Activated CD8-positive, alpha-beta T cell treated with anti-CD3 and anti-CD28 coated beads for 36 hours (primary cell): Measurements from ENCODE around the gene SMIM3. TPM values are rescaled to one million over a fixed set of nuclear protein-coding genes. Genes with fewer than 3 reads are reported as not detected.

ENCODE experiments used
- ATAC-seq: fragments of 200-7000 bp; cut with Tn5 transposase; one replicate; pipeline ENCODE4 v1.10.0; 2021; ENCODE audit warnings: mild to moderate bottlenecking, moderate library complexity
- CTCF ChIA-PET: fragments of 350-600 bp; sonication (Branson Sonifier 250); formaldehyde crosslinking; loops from one replicate; lab custom pipeline; 2021; ENCODE audit warnings: antibody characterized with exemption; lab: Charles Lee
- POLR2A ChIA-PET: fragments of 350-600 bp; sonication (Branson Sonifier 250); formaldehyde crosslinking; loops from one replicate; lab custom pipeline; 2021; ENCODE audit warnings: antibody characterized with exemption; lab: Charles Lee
- DNase-seq: peaks from one replicate; pipeline ENCODE4 v3.0.0-alpha.2; 2020
- H3K27ac Mint-ChIP-seq: one replicate; pipeline ENCODE4 v1.8.0; 2021; ENCODE audit warnings: mild to moderate bottlenecking, mixed read lengths
- H3K27me3 Mint-ChIP-seq: one replicate; pipeline ENCODE4 v1.8.0; 2021; ENCODE audit warnings: mixed read lengths
- H3K36me3 Mint-ChIP-seq: one replicate; pipeline ENCODE4 v1.8.0; 2021; ENCODE audit warnings: low read depth, mixed read lengths
- H3K4me1 Mint-ChIP-seq: one replicate; pipeline ENCODE4 v1.8.0; 2021; ENCODE audit warnings: low read depth, mixed read lengths
- H3K4me3 Mint-ChIP-seq: one replicate; pipeline ENCODE4 v1.8.0; 2021; ENCODE audit warnings: mild to moderate bottlenecking, moderate library complexity, mixed read lengths
- H3K9me3 Mint-ChIP-seq: one replicate; pipeline ENCODE4 v1.8.0; 2021; ENCODE audit warnings: mixed read lengths
- intact Hi-C: fragments of 100-400 bp; cut with micrococcal nuclease; formaldehyde crosslinking; loops from one replicate; pipeline ENCODE4 v1.10.0; 2022
- total RNA-seq, 2 experiments: library from RNA; stranded (reverse); gene quantifications; one replicate each; pipeline ENCODE4 v1.2.3, GENCODE V29; 2021
- TF ChIP-seq, protein P1 (sequence below): fragments of 200-600 bp; IDR thresholded peaks from one replicate; pipeline ENCODE4 v1.8.0; 2022; ENCODE audit warnings: antibody characterized with exemption, mild to moderate bottlenecking

SMIM3 gene
- total RNA-seq, 2 experiments from 2014 or later = 8.6 to 8.8 TPM

DNA sequence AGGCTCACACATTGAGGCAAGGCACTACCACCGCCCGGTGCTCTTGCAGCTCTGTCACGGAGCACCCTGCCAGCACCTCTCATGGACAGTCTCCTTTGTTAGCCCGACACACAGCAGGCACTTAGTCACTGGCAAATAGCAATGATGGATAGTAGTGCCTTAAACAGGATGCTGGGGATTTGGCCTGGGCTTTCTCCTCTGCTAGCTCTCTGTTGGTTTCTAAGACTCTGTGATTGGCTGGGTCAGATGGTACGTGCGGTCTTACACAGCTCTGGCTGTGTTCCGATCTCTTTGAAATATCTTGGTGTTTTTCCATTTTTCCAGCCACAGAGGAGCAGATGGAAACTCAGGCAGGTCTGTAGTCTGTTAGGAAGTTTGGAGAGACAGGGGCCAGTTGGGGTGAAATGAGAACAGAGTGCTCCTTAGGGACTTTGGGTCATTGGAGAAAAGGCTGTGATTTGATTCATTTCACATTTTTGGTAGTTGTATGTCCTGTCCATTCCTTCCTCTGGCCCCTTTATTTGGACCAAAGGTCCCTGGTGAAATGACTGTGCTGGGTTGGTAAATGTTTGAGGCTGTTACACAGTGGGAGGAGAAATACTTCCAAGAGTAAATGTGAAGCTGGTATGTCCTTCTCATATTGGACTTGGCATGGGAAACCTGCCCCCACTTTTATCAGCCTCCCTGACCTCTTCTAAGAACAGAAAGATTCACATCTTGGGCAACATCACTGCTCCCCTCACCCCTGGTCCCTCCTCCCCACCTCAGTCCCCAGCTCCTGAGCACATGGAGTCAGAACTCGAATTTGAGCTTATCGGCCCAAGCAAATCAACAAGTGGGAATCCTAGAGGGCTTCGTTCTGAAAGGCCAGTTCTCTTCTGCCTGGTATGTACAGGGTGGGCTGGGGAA is 3.4 kb downstream of the SMIM3 start:
- no peaks in the 10 kb centered on the region for H3K27me3 Mint-ChIP-seq
- H3K4me3 Mint-ChIP-seq = no peak overlapping the region
- ChIA-PET POLR2A (interaction anchor here (0.9 to 3.4 kb wide), 6 partner anchors 8 to 88 kb away, joined by 3 to 17 read pairs (median 4); partner anchors contain the start of genes DCTN4, IRGM and RBM22), CTCF (interaction anchor here (0.7 to 4.2 kb wide), 8 partner anchors 9 to 83 kb away, joined by 3 to 29 read pairs (median 11); partner anchors contain the start of genes IRGM and RBM22)
- TF ChIP-seq, protein P1, sequence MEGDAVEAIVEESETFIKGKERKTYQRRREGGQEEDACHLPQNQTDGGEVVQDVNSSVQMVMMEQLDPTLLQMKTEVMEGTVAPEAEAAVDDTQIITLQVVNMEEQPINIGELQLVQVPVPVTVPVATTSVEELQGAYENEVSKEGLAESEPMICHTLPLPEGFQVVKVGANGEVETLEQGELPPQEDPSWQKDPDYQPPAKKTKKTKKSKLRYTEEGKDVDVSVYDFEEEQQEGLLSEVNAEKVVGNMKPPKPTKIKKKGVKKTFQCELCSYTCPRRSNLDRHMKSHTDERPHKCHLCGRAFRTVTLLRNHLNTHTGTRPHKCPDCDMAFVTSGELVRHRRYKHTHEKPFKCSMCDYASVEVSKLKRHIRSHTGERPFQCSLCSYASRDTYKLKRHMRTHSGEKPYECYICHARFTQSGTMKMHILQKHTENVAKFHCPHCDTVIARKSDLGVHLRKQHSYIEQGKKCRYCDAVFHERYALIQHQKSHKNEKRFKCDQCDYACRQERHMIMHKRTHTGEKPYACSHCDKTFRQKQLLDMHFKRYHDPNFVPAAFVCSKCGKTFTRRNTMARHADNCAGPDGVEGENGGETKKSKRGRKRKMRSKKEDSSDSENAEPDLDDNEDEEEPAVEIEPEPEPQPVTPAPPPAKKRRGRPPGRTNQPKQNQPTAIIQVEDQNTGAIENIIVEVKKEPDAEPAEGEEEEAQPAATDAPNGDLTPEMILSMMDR = no peak
- H3K36me3 Mint-ChIP-seq = peaks cover 10% of the 10 kb centered on the region
- ATAC-seq (no peak), DNase-seq (no peak)
- peaks cover 6% of the 10 kb centered on the region for H3K9me3 Mint-ChIP-seq
- H3K4me1 Mint-ChIP-seq = peaks cover 79% of the 10 kb centered on the region
- H3K27ac Mint-ChIP-seq = peak overlapping the region; percentile 88
- intact Hi-C loops = loop anchor here (5.0 to 10.0 kb wide), 2 partner anchors 80 to 217 kb away; partner anchors contain the start of gene RBM22

DNA sequence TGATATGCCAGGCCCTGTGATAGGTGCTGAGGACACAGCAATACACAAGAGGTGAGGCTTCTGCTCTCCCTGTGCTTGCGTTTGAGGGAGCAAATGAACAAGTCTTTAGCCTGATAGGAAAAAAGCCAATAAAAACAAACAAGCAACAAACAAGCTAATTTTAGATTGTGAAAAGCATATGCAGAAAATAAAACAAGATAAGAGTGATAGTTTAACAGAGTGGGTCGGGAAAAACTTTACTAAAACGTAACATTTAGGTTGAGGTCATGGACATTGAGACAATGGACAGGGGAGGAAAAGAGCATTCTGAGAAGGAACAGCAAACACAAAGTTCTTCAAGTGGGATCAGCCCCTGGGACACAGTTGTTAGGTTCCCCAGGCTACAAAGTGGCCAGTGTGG is 4.3 kb downstream of the SMIM3 start:
- intact Hi-C loops = loop anchor here (5.0 to 10.0 kb wide), 2 partner anchors 81 to 218 kb away; partner anchors contain the start of gene RBM22

DNA sequence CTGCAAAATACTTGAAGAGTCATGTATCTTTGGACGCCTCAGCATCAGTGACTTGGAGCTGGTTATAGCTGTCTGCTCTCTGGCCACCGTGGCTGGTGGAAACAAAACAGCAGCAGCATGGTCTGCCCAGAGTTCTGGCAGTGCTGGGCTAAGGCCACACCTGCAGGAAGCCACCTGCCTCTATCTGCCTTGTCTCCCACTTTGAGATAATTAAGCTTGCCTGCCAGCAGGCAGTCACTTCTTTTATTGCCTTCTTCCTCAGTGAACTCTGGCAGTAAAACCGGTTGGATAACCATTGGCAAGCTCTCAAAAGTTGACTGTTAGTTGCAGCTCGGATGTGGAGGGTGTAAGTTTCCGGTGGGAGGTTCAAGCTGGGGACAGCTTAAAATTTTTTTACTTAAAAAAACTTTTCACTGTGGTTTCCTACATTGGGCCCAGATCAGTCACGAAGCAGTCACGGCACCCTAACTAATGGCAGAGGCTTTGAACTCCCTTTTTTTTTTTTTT is 4.9 kb downstream of the SMIM3 start:
- intact Hi-C loops = loop anchor here (5.0 to 10.0 kb wide), 2 partner anchors 81 to 219 kb away; partner anchors contain the start of gene RBM22
- TF ChIP-seq, protein P1 = no peak
- peaks cover 10% of the 10 kb centered on the region for H3K36me3 Mint-ChIP-seq
- peak overlapping the region; percentile 88 for H3K27ac Mint-ChIP-seq
- peaks cover 82% of the 10 kb centered on the region for H3K4me1 Mint-ChIP-seq
- peaks cover 6% of the 10 kb centered on the region for H3K9me3 Mint-ChIP-seq
- POLR2A ChIA-PET = interaction anchor here (0.6 to 3.4 kb wide), 9 partner anchors 8 to 89 kb away, joined by 3 to 17 read pairs (median 3); partner anchors contain the start of genes DCTN4, IRGM and RBM22
- CTCF ChIA-PET = interaction anchor here (1.2 to 2.8 kb wide), 7 partner anchors 15 to 85 kb away, joined by 3 to 20 read pairs (median 5); partner anchors contain the start of genes IRGM and RBM22
- H3K27me3 Mint-ChIP-seq = no peaks in the 10 kb centered on the region
- ATAC-seq (peak; percentile 76), DNase-seq (peak; percentile 81)
- H3K4me3 Mint-ChIP-seq = peak overlapping the region; percentile 53

More for the DNA sequence above, 4.3 kb downstream of the SMIM3 start:
- DNase-seq (no peak), ATAC-seq (no peak)
- POLR2A ChIA-PET = interaction anchor here (0.7 to 3.4 kb wide), 6 partner anchors 8 to 89 kb away, joined by 3 to 17 read pairs (median 3); partner anchors contain the start of genes DCTN4 and RBM22
- Mint-ChIP-seq H3K4me1 (peaks cover 84% of the 10 kb centered on the region), H3K4me3 (peak overlapping the region; percentile 53), H3K9me3 (peaks cover 6% of the 10 kb centered on the region), H3K36me3 (peaks cover 10% of the 10 kb centered on the region), H3K27ac (peak overlapping the region; percentile 88), H3K27me3 (no peaks in the 10 kb centered on the region)
- CTCF ChIA-PET = interaction anchor here (1.2 to 2.8 kb wide), 6 partner anchors 15 to 84 kb away, joined by 3 to 20 read pairs (median 8); partner anchors contain the start of genes IRGM and RBM22
- TF ChIP-seq, protein P1 = no peak

DNA sequence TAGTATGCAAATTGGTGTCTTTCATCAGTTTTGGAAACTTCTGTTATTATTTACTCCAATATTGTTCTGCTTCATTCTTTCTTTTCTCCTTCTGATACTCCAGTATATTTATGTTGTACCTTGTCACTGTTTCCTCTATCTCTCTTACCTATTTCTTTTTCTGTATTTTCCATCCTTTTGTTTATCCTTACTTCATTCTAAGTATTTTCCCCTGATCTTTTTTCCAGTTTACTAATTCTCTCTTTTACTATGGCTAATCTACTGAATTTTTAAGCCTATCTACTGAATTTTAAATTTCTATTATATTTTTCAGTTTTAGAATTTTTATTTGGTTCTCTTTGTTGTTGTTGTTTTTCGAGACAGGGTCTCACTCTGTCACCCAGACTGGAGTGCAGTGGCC is 7.4 kb downstream of the SMIM3 start:
- ATAC-seq (no peak), DNase-seq (no peak)
- ChIA-PET POLR2A (interaction anchor here (1.3 to 1.5 kb wide), 3 partner anchors 10 to 340 kb away, joined by 3 to 4 read pairs (median 3); no protein-coding TSS in a partner anchor), CTCF (interaction anchor here (1.1 to 2.4 kb wide), 5 partner anchors 7 to 85 kb away, joined by 3 to 15 read pairs (median 7); partner anchors contain the start of genes IRGM, RBM22 and SMIM3)
- H3K4me1 Mint-ChIP-seq = peaks cover 89% of the 10 kb centered on the region
- peak overlapping the region; percentile 18 for H3K27ac Mint-ChIP-seq
- TF ChIP-seq, protein P1 = no peak
- H3K27me3 Mint-ChIP-seq = no peaks in the 10 kb centered on the region
- peaks cover 11% of the 10 kb centered on the region for H3K36me3 Mint-ChIP-seq
- intact Hi-C loops = loop anchor here (10.0 kb wide), 1 partner anchor 221 kb away; no protein-coding TSS in a partner anchor
- H3K4me3 Mint-ChIP-seq = no peak overlapping the region
- H3K9me3 Mint-ChIP-seq = peaks cover 6% of the 10 kb centered on the region
